HTR-8/SVneo (cell line): ENCODE results near the gene HOXC4.
"Not testable (repeated sequence)": the region's sequence is repeated elsewhere in the genome, so short reads cannot be mapped to it uniquely, and the experiment has no call there.

Experiments used
- DNase-seq: peaks from one replicate; pipeline ENCODE4 v3.0.0; 2011; ENCODE audit warnings: low spot score, mixed read lengths; ENCODE audit not compliant: insufficient read length
- FAIRE-seq: peaks from 2 replicates; lab custom pipeline; 2011; peaks lifted over from hg19 to GRCh38; lab: Jason Lieb, UNC

HOXC4 gene

GRCh38 chr12:54080008-54080924, 26.6 kb downstream of the HOXC4 start:
- DNase-seq, FAIRE-seq: not testable (repeated sequence)

DNA sequence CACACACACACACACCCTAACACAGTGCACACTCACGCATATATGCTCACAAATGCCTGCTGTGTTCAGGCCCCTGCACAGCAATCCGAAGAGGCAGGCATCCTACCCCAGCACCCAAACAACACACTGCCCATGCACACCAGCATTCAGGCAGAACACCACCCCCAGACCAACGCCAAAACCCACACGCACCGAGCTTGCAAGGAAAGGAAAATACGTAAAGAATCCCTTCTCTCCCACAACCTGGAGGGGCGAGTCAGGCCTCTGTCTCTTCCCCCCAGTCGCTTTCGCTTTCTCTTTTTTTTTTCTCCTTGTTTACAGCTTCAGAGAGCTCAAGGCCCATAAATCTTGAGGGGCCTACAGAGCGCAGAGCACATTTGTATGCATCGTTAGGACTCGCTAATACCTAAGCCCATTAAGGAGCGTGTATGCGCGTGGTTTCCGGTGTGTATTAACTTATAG, 27.4 kb downstream of the HOXC4 start:
- not testable (repeated sequence) for DNase-seq, FAIRE-seq

DNA sequence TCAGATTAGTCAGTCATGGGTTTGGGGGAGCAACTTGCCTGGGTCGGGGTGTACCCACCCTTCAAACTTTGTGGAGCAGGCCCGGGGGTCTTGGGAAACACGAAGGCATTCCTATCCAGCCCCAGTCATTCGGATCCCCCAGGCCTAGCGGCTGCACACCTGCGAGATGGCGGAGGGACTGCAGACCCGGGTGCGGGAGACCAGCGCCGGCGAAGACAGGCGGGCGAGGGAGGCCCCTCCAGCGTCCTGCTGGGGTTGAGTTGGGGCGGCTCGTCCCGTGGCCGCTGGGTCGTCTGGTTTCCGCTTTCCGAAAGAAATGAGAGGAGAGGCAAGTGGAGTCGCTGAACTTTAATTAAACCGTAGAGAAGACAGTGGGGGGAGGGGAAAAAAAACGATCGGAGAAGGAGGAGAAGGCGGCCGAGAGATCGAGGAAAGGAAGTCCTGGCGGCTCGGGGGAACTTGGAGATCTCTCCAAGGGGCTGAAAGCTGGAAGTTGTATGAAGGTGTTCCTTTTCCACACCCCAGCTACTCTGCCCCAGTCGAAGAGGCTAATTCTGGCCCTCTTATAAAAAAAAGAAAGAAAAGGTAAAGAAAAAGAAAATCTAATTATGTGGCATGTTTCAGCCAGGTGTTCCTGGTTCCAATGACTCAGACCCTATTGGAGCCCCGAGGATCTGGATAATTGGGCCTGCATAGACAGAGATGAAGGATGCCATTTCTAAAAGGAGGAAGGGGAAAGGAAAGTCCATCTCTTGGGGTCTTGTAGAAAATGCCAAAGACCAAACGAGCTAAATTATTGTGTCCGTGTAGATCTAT, 28.2 kb downstream of the HOXC4 start:
- FAIRE-seq, DNase-seq: not testable (repeated sequence)

GRCh38 chr12:54082397-54082892, 28.8 kb downstream of the HOXC4 start:
- no peak for DNase-seq
- no peak for FAIRE-seq

DNA sequence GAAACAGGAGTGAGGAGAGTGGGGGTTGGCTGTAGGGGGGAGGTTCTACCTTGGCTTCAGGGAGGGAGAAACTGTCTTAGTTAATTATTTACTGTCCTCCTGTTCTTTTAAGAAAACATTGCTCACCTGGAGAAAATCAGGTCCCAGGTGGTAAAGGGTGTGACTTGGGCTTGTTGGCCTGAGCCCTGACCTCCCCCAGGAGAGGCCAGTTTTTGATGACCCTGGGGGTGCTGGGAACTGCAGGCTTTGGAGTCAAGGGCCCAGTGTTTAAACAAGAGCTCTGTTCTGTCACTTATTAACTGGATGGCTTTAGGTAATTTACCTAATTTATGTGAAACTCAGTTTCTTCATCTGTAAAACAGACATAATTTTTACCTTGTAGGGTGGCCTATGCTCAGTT, 34.4 kb downstream of the HOXC4 start:
- DNase-seq: not testable (repeated sequence)

GRCh38 chr12:54089465-54089864, 35.8 kb downstream of the HOXC4 start:
- FAIRE-seq, DNase-seq: not testable (repeated sequence)

More for the DNA sequence above, 34.4 kb downstream of the HOXC4 start:
- not testable (repeated sequence) for FAIRE-seq

DNA sequence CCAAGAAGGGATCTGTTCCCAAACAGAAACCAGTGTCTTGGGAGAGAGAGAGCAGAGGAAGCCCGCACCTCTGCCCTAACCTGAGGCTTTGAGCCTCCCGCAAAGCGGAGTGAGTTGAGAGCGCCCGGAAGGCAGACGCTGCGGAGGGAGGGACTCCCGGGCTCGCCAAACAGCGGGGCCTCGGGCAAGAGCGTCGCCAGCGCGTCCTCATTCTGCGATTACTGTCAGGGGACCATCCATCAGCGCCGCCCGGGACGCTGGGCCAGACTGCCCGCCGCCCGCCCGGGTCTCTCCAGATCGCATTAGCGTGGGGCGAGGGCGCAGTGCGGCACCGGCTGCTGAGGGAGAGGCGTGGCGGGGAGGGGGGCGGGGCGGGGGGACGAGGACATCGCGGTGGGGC, 36.7 kb downstream of the HOXC4 start:
- DNase-seq, FAIRE-seq: not testable (repeated sequence)

GRCh38 chr12:54092943-54093342, 39.3 kb downstream of the HOXC4 start:
- FAIRE-seq: not testable (repeated sequence)

GRCh38 chr12:54095928-54096327, 42.3 kb downstream of the HOXC4 start:
- DNase-seq, FAIRE-seq: not testable (repeated sequence)

More at GRCh38 chr12:54092943-54093342, 39.3 kb downstream of the HOXC4 start:
- not testable (repeated sequence) for DNase-seq

- FAIRE-seq, DNase-seq: not testable (repeated sequence)
Measured at GRCh38 chr12:54098644-54099043, 45.0 kb downstream of the HOXC4 start.

GRCh38 chr12:54100588-54100987, 47.0 kb downstream of the HOXC4 start:
- not testable (repeated sequence) for FAIRE-seq, DNase-seq

DNA sequence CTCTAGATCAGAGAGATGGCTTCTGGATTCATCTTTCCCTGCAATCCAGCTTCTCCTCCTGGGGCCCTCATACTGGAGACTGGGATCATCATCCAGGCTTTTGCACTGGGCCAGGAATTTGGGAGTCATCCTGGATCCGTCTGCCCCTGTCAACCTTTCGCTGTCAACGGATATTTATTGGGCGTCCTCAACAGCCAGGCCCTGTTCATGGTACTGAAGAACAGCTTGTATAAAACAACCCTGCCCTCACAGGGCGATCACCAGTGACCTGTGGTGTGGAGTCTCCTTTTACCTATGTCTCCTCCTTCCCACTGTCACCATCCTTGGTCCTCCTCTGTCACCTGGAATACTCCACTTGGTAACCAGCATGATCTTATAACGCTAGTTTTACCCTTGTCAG, 48.6 kb downstream of the HOXC4 start:
- FAIRE-seq: not testable (repeated sequence)

GRCh38 chr12:54103827-54104226, 50.2 kb downstream of the HOXC4 start:
- DNase-seq, FAIRE-seq: not testable (repeated sequence)

More for the DNA sequence above, 48.6 kb downstream of the HOXC4 start:
- not testable (repeated sequence) for DNase-seq
